NB4 (cell line): ENCODE results near the gene TRPC4AP.

Experiments used
- DNase-seq: peaks from one replicate; pipeline ENCODE4 v3.0.0; 2010; ENCODE audit warnings: low read depth
- H3K4me3 ChIP-seq: one replicate; pipeline ENCODE4 v1.5.1; 2011; ENCODE audit warnings: mild to moderate bottlenecking, low read depth, low read length, moderate library complexity
- CTCF ChIP-seq: IDR thresholded peaks from one replicate; pipeline ENCODE4 v1.5.1; 2012; ENCODE audit warnings: low read depth, low read length
- MAX ChIP-seq: IDR thresholded peaks from 2 replicates; pipeline ENCODE4 v1.6.1; 2011; ENCODE audit warnings: low read depth, low read length
- MYC ChIP-seq: IDR thresholded peaks from 2 replicates; pipeline ENCODE4 v1.6.1; 2011; ENCODE audit warnings: low read depth, low read length
- POLR2A ChIP-seq: IDR thresholded peaks from 2 replicates; pipeline ENCODE4 v1.6.1; 2011; ENCODE audit warnings: mild to moderate bottlenecking; ENCODE audit not compliant: insufficient read length; ENCODE audit errors: extremely low read depth

Gene TRPC4AP

DNA sequence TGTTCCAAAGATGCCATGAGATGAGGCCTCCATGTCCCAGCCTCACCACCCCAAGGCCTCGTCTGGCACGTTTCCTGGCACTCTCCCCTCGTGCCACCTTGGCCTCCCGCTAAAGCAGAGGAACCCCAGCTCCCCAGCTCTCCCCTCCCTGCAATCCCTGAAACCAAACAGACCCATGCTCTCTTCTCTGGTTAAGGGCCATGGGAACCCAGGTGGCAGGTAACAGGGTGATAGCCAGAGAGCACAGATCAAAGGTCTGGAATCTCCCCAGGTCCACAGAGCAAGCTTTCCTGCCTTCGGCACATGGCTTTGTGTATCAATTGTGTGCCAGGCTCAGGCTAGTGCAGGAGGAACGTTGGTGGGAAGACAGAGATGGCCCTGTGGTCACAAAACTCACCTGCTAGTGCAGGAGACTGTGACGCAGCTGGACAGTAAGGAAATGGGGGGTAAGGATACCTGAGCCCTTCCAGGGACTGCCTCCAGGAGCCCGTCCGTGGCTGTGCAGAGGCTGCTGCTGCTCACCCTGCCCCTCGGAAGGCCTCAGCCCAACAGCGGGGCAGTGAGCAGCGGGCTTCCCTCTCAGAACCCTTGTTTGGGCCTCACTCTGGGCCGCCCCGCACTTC lies 98.0 kb downstream of the TRPC4AP start:
- TF ChIP-seq CTCF (no peak), MAX (no peak), MYC (no peak), POLR2A (no peak)
- no peak for DNase-seq

DNA sequence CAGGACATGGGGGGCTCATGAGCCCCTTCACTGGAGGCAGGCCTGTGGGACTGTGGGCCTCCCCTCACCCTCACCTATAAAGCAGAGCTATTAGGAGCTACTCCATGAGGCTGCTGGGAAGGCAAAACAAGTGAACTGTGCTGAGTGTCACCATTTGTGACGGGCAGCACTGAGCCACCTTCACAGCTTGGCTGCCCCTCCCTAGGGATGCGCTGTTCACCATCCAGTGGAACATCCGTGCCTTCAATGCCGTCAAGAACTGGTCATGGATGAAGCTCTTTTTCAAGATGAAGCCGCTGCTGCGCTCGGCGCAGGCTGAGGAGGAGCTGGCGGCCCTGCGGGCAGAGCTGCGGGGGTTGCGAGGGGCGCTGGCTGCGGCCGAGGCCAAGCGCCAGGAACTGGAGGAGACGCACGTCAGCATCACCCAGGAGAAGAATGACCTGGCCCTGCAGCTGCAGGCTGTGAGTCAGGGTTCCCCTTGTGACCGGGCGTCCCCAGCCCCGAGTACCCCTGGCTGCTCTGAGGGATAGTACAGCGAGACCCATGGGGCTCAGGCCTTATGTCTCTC lies 98.6 kb downstream of the TRPC4AP start:
- no peak overlapping the region for H3K4me3 ChIP-seq
- TF ChIP-seq MYC: no peak
- no peak for TF ChIP-seq MAX
- TF ChIP-seq CTCF: no peak
- TF ChIP-seq POLR2A: no peak

More for the DNA sequence above, 98.0 kb downstream of the TRPC4AP start:
- H3K4me3 ChIP-seq: no peak overlapping the region

GRCh38 chr20:34992751-34993417 lies 99.7 kb downstream of the TRPC4AP start:
- H3K4me3 ChIP-seq: no peak overlapping the region
- no peak for DNase-seq
- TF ChIP-seq POLR2A (no peak), CTCF (no peak), MAX (no peak), MYC (no peak)

More for the DNA sequence above, 98.6 kb downstream of the TRPC4AP start:
- no peak for DNase-seq

GRCh38 chr20:34990661-34991214 lies 101.9 kb downstream of the TRPC4AP start:
- TF ChIP-seq CTCF: no peak
- no peak for TF ChIP-seq MYC
- TF ChIP-seq MAX: no peak
- TF ChIP-seq POLR2A: no peak
- no peak overlapping the region for H3K4me3 ChIP-seq
- DNase-seq: no peak

DNA sequence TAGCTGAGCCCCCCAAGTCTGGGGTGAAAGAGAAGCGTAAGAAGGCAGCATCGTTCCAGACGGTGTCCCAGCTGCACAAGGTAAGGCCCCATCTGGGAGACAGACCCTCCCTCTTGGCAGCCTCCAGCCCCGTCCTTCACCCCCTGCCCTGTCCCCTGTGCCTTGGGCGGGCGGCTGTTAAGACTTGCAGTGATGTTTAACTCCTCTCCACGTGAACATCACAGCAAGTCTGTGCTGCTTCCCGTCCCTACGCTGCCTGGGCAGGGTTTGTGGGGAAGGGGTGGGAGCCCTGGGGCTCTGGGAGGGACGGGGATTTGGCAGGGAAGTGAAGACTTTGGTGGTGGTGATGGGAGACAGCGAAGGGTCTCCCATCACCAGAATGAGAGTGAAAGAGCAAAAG lies 102.4 kb downstream of the TRPC4AP start:
- H3K4me3 ChIP-seq: no peak overlapping the region
- no peak for DNase-seq
- TF ChIP-seq MAX: no peak
- TF ChIP-seq POLR2A: no peak
- TF ChIP-seq CTCF: no peak
- TF ChIP-seq MYC: no peak
